ENCODE measurements around the gene SV2B.
"Not testable (repeated sequence)": the region's sequence is repeated elsewhere in the genome, so short reads cannot be mapped to it uniquely, and the experiment has no call there.

Gene SV2B, protein sequence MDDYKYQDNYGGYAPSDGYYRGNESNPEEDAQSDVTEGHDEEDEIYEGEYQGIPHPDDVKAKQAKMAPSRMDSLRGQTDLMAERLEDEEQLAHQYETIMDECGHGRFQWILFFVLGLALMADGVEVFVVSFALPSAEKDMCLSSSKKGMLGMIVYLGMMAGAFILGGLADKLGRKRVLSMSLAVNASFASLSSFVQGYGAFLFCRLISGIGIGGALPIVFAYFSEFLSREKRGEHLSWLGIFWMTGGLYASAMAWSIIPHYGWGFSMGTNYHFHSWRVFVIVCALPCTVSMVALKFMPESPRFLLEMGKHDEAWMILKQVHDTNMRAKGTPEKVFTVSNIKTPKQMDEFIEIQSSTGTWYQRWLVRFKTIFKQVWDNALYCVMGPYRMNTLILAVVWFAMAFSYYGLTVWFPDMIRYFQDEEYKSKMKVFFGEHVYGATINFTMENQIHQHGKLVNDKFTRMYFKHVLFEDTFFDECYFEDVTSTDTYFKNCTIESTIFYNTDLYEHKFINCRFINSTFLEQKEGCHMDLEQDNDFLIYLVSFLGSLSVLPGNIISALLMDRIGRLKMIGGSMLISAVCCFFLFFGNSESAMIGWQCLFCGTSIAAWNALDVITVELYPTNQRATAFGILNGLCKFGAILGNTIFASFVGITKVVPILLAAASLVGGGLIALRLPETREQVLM

DNA sequence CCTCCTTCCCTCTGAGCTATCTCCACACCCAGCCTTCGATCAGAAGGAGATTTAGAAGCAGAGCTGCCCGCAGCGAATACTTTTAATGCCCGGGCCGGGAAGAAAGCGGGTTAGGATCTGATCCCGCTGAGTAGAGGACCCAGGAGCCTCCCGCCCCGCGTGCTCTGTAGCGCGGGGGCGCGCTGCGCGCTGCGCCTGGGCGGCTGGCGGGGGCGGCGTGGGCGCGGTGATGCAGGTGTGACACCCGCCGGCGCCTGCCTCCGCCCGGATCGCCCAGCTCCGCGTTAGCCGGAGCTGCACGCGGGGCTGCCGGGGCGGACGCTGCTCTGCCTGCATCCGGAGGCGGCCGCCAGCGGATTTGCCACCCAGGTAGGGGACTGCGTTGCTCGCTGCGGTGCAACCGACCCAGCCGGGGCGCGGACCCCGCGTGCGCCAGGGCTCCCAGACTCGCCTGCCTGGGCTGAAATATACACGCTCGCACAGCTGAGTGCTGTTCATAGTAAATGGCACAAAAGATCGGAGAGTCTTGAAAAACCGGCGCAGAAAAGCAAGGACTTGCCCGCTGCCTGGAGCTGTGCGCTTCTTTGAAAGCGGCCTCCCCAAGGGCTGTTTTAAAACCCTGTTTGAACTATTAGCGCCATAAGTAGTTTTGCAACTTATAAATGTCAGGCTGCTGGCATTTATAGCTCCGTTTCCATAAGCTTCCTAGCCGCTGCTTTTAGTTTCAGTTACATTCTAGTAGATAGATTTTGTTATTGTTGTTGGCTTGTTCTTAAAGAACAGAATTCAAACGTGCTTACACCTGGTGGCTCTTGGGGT, at the start of gene SV2B:
SV2B (plus strand) TSS at position 263 of the 819 bp plus-strand sequence. CDS start 126,007 bp downstream, outside the sequence.
- peak; percentile 4 to 14 for DNase-seq (ENCODE audit: extremely low read depth in 1 of 2, low read depth in 1 of 2)

DNA sequence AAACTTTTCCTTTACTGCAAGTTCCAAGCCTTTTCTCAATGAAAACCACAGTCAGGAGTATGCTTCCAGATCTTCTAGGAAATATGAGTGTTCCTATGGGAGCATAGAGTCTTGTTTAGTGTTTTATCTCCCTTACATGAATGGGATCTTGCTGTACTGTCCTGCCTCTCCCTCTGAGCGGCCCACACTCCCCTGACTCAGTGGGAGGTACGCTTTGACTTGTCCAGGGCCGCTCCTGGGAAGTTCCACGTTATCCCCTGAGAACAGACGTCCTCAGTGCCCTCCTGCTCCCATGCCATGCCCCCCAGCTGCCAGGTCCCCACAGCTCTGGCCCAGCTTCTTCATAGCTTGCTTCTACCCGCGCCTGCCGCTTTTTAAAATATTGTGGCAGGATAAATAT, 48.8 kb upstream of the SV2B start:
- DNase-seq (ENCODE audit: extremely low read depth in 1 of 2, low read depth in 1 of 2): no peak

GRCh38 chr15:91054816-91055215, 45.2 kb upstream of the SV2B start:
- DNase-seq (ENCODE audit: extremely low read depth in 1 of 2, low read depth in 1 of 2): no peak

GRCh38 chr15:91055548-91056331, 44.3 kb upstream of the SV2B start:
- no peak for DNase-seq (ENCODE audit: extremely low read depth in 1 of 2, low read depth in 1 of 2)

DNA sequence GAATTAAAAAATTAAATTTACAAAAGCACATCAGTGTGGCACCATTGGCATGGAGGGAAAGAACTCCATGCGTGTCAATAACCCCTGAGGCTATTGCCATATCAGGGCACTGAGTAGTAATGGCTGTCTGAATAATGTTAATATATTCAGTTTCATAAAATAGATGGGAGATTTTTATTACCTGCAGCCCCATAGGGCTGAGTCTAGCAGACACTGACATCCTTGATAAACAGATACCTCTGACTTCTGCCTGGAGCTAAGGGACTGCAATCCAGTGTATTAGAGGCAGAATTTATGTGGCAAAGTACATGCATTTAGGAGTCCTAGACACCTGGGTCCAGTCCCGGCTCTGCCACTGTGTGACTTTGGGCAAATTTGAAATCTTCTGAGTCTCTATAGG, 38.8 kb upstream of the SV2B start:
- DNase-seq (ENCODE audit: extremely low read depth in 1 of 2, low read depth in 1 of 2): no peak

GRCh38 chr15:91061997-91062396, 38.1 kb upstream of the SV2B start:
- no peak for DNase-seq (ENCODE audit: extremely low read depth in 1 of 2, low read depth in 1 of 2)

DNA sequence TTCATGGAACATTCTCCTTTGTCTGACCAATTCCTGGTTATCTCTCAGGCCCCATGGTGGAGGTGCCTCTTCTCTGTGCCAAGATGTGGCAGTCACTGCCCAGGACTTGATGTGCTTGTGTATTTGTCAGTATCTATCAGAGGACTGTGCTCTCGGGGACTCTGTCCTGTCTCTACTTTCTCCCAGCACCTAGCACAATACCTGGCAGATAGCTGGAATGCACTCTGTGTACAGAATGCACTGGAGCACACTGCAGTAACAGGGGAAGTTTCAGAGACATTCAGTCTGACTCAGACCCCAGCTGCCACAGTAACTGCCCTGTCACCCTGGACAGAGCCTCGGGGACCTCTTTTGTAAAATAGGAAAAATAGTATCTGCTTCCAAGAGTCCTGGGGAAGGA, 34.6 kb upstream of the SV2B start:
- no peak for DNase-seq (ENCODE audit: extremely low read depth in 1 of 2, low read depth in 1 of 2)

- DNase-seq (ENCODE audit: extremely low read depth in 1 of 2, low read depth in 1 of 2): no peak
These were observed 33.0 kb upstream of the SV2B start for GRCh38 chr15:91067036-91067435.

- DNase-seq (ENCODE audit: extremely low read depth in 1 of 2, low read depth in 1 of 2): no peak
These were observed 31.6 kb upstream of the SV2B start for GRCh38 chr15:91068436-91068835.

DNA sequence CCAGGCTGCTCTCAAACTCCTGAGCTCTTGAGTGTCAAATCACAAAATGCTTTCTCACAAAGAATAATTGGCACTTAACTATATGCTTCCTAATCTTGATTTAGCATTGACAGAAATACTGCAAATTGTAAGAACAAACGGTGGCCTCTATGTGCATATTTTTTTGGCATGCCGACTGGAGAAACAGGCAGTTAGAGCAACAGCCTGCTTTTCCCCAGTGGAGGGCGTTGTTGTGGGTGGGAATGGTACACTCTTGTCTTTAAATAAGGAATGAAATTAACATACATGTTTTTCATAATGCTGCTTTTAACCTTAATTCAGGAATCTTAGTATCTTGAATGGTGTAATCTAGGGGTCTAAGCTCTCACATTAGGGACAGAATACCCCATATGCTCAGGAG, 31.1 kb upstream of the SV2B start:
- DNase-seq (ENCODE audit: extremely low read depth in 1 of 2, low read depth in 1 of 2): no peak

DNA sequence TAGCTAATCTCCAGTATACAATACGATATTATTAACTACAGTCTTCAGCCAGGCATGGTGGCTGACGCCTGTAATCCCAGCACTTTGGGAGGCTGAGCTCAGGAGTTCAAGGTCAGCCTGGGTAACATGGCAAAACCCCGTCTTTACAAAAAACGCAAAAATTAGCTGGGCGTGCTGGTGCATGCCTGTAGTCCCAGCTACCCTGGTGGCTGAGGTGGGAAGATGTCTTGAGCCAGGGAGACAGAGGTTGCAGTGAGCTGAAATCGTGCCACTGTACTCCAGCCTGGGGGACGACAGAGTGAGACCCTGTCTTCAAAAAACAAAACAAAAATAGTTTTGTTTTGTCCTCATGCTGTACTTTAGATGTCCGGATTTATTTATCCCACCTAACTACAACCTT, 29.2 kb upstream of the SV2B start:
- DNase-seq (ENCODE audit: extremely low read depth in 1 of 2, low read depth in 1 of 2): no peak

- no peak for DNase-seq (ENCODE audit: extremely low read depth in 1 of 2, low read depth in 1 of 2)
These were observed 27.9 kb upstream of the SV2B start for GRCh38 chr15:91072161-91072560.

DNA sequence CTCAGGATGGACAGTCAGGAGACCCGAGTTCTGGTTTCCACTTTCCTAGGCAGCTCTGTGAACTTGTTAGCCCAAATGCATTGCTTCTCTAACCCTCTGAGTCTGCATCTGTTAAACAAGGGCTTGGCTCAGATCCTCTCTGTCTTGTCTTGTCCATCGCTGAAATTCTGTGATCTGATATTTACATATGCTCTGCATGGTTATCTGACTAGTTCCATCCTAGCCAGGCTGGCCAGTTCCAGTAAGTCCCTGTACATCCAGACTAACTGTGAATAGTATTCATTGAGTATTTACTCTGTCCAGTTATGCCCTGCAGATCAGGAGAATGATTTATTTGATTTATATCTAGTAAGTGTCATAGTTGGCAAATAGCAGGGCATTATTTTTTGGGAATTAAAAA, 27.0 kb upstream of the SV2B start:
- DNase-seq (ENCODE audit: extremely low read depth in 1 of 2, low read depth in 1 of 2): no peak

- DNase-seq (ENCODE audit: extremely low read depth in 1 of 2, low read depth in 1 of 2): no peak
These were observed 26.3 kb upstream of the SV2B start for GRCh38 chr15:91073768-91074167.

- no peak for DNase-seq (ENCODE audit: extremely low read depth in 1 of 2, low read depth in 1 of 2)
These were observed 24.3 kb upstream of the SV2B start for GRCh38 chr15:91075739-91076138.

DNA sequence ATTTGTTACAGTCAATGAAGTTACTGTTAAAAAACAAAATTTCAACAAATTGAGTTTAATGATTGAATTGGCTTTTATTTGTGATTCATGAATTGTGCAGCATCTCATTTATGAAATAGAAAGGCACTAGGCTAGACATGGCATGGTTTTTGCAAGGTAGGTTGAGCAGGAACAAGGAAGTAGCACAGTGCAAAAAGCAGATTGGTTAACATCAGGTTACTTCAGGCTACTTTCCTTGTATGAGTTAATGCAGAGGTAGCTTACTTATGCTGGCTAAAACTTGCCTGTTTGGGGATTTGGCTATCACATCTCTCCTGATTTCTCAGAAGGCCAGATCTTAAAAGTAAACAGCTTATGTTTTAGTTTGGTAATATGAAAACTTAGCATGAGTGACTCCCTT, 23.0 kb upstream of the SV2B start:
- no peak for DNase-seq (ENCODE audit: extremely low read depth in 1 of 2, low read depth in 1 of 2)

GRCh38 chr15:91093866-91094265, 6.2 kb upstream of the SV2B start:
- DNase-seq (ENCODE audit: extremely low read depth in 1 of 2, low read depth in 1 of 2): not testable (repeated sequence)

DNA sequence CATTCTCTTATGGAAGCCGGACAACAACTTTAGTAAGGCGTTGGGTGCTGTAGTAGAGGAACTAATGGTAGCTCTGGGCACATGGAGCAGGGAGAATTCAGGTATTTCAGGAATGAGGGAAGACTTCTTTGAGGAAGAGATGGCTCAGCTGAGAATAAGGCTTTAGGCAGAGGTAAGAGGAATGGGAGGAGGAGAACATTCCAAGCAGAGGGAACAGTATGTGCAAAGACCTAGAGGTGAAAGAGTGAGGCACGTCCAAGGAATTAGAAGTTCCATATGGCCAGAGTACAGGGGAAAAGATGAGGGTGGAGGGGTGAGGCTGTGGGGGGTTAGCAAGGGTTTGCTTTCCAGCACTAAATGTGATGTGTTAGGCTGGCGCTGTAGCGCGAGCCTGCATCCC, 1.6 kb upstream of the SV2B start:
- DNase-seq (ENCODE audit: extremely low read depth in 1 of 2, low read depth in 1 of 2): no peak

- peak; percentile 5 to 45 for DNase-seq (ENCODE audit: extremely low read depth in 1 of 2, low read depth in 1 of 2)
These were observed 452 bp upstream of the SV2B start for GRCh38 chr15:91099616-91099994.

DNA sequence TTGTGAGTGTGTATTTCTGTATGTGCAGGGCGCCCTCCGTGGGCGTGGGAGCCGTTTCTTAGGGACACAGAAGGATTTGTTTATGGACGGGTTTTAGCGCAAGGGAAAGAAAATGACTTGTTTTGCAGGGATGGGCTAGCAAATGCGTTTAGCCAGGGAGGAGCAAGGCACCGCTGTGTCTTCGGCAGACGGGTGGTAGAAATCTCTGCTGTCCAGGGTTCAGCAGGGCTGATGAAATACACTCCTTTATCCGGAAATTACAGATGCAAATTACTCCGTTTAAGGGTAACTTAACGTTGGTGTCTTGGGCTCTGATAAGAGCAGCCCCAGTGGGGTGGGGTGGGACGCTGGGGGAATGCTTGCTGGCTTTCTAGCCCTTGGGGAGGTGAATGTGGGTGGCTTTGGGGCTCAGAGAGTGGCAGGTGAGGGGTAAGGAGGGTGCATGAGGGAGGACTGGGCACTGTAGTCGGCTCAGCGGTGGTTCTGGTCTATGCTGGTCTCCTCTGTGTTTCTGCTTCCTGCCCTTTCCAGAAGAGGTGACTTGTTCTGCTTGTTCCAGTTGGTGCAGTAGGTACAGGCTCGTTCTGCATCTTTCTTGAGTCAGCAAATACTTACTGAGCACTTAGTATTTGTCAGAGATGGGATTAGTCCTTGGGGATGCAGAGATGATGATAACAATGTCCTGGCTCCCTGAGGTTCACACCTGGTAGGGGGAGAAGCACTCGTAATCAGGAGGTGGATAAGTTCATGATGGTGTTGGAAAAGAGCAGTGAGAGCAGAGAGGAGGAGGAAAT, 954 bp downstream of the SV2B start:
- DNase-seq (ENCODE audit: extremely low read depth in 1 of 2, low read depth in 1 of 2): no peak

Data from stimulated activated CD8-positive, alpha-beta memory T cell treated with anti-CD3 and anti-CD28 coated beads, Interleukin-7, amount 100 ng/mL, for 48 hours (primary cell).